Stimulated activated CD4-positive, alpha-beta T cell treated with anti-CD3 and anti-CD28 coated beads, Interleukin-2, amount 100 ng/mL, for 48 hours (primary cell): Measurements from ENCODE around the gene GTF3C1.

Experiments used
- DNase-seq, 2 donors: peaks; one replicate each; pipeline ENCODE4 v3.0.0-alpha.2; 2020

GTF3C1 gene

DNA sequence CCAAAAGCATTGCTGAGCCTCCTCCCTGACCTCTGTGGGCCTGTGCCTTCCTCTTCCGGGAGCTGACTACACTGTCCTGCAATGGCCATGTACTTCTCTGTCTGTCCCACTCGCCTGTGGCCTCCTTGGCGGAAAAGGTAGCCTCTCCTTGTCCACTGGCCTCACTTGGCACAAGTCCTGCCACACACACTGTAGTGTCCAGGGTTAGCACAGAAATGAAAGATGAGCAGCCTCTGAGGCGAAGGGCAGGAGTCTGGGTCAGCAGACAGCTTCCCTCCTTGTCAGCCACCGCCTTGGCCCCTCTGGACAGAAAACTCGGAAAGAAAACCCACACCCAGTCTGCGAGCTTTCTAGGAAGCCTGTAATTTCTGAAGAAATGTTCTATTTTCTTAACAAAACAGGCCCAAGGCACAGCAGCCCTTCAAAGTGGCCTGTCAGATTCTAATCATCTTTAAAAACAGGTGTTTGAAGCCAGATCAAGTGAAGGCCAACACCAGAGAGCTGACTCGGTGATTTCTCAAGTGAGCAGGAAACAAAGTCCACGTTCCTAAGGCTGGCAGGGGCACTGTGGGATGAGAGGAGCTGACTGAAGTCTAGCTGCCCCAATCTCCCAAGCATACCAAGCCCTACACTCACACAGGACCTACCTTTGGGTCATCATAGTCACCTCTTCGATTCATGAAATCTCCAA, 67.2 kb downstream of the GTF3C1 start:
- DNase-seq = no peak

- DNase-seq = no peak
These were observed 68.3 kb downstream of the GTF3C1 start for GRCh38 chr16:27481282-27481934.

DNA sequence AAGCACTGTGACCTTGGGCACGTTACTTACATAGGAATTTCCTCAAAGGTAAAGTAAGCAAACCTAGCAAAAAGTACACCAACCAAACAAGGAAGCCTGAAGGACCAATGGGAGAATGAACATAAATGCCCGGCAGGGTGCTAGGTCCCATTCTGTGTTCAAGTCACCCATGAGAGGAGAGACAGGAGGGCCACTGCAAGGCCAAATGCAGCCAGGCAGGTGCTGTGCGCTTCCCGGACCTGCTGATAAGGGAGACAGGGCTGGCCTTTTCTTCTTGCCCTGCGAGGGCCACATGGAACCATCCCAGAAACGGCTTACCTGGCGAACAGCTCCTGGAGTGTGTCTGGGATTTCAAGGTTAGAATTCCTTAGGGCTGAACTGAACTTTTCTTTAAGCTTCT, 69.0 kb downstream of the GTF3C1 start:
- no peak for DNase-seq

DNA sequence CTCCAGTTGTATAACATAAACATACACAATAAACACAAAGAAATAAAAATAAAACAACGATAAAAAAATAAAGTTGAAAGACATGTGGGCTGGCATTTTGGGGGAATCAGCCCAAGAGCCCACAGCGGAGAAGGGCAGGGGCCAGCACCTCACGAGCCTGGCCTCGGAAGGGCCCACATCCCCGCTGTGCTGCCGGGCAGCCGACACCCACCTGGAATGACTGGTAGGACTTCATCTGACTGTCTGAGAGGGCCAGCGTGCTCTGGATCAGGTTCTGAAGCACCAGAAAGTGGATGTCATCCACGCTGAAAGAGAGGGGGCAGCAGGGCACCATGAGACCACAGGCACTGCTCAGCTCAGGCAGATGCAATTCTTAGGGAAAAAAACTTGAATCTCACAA, 73.5 kb downstream of the GTF3C1 start:
- no peak for DNase-seq

DNA sequence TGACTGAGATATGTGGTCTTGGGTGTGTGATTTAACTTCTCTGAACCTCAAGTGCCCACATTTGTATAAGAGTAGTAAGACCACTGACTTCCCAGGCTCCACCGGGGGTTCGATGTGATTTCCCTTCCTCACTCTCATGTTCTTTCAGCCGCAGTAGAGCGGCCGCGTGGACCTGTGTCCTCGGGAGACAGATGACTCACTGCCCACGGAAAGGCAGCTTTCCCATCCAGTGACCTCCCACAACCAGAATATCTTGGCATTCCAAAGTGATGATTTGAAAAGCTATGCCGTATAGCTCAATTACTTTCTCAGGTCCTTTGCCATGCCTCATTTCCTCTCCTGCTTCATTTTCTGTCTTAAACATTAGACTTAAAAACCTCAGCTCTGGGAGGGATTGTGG, 74.2 kb downstream of the GTF3C1 start:
- no peak for DNase-seq

DNA sequence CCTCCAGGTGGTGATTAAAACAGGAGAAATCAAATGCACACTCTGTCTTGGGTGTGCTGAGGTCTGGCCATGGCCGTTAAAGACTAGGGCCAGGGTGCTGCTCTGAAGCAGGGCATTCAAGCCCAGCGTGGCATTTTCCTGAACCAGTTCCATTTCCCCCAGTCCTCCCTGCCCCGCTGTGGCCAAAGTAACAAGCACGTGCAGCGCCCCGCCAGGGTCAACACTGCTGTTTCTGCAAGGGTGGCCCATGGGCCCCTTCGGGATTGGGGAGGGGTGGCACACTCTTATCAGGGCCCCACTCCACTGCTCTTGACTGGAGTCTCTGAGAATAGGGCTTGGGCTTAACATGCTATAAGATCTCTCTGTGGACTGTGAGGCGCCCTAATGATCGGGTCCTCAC, 74.8 kb downstream of the GTF3C1 start:
- DNase-seq = no peak

DNA sequence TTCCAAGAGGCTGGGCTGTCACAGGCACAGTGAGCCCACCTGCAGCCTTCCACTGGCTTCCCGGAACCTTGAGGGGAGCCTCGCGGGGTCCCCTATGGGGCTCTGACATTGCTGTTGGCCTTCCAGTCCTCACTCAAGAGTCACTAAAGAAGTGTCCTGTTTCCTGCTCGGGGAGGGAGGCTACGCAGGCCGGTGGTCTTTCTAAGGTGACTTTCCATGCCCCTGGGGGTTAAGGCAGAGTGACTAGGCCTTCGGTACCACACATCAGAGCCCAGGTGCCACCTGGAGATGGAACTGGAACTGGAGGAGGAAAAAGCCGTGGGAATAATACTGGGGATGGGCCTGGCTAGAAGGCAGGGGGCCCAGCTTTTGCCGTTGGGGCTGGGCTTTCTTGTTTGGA, 75.7 kb downstream of the GTF3C1 start:
- DNase-seq = no peak

DNA sequence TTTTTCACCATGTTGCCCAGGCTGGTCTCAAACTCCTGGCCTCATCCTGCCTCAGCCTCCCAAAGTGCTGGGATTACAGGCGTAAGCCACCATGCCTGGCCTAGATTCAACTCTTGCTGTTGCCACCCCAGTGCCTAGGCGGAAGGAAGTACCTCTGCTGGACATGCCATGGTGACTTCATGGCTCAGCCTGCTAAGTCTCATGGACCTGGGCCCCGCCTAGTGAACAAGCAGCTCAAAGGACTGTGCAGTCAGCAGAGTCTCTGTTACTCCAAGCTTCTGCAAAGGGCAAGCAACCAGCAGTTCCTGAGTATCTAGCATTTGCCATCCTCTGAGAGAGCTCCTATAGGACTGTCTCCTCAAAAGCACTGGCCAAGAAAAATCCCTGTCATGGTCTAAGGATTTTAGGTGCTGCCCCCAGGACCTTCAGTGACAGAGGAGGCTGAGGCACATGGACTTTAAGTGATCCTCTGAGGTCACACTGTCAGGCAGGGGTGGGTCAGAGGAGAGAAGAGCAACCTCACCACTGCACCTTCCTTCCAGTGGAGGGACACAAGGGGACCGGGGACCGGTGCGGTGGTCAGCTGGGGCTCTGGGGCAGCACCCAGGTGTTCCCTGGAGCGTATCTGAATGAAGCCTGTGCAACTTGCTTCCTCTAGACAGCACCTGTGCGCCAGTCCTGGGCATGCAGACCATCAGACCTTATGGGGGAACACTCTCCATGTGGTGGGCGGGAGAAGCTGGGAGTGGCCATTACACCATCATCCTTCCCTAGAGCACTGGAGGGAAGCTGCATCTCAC, 76.4 kb downstream of the GTF3C1 start:
- DNase-seq = no peak

DNA sequence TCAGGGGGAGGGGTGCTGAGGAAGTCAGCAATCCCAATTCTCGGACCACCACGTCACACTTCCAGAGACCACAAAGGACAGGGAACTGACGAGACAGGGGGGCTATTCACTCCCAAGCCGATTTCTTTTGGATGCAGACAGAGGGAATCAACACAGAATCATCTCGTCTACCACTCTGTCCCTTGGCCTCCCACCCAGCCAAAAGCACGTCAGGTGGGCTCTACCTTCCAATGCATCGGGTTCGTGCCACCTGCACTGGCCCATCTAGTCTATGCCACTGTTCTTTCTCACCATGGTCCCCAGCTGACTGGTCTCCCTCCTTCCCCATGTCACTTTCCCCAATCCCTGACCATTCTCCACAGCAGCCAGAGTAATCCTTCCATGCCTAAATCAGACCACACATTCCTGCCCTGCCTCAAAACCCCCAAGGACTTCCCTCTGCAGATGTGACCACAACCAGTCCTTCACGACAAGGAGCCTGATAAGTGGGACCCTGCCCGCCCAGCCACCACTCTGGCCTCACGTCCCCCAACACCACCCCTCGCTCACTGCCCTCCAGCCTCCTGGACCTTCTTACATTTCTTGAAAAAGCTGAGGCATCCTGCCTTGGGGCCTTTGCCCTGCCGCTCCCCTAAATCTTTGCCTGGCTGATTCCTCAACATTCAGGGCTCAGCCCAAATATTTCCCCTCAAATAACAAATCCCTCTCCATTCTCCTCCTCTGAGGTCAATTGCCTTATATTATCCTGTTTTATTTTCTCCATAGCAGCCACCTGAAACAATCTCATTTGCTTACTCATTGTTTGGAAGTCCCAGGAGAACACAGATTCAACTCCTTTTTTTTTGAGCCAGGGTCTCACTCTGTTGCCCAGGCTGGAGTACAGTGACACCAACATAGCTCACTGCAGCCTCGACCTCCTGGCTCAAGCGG, 77.4 kb downstream of the GTF3C1 start:
- no peak for DNase-seq

- DNase-seq = no peak
These were observed 78.1 kb downstream of the GTF3C1 start for GRCh38 chr16:27471661-27472060.

GRCh38 chr16:27470567-27471431, 78.9 kb downstream of the GTF3C1 start:
- no peak for DNase-seq

DNA sequence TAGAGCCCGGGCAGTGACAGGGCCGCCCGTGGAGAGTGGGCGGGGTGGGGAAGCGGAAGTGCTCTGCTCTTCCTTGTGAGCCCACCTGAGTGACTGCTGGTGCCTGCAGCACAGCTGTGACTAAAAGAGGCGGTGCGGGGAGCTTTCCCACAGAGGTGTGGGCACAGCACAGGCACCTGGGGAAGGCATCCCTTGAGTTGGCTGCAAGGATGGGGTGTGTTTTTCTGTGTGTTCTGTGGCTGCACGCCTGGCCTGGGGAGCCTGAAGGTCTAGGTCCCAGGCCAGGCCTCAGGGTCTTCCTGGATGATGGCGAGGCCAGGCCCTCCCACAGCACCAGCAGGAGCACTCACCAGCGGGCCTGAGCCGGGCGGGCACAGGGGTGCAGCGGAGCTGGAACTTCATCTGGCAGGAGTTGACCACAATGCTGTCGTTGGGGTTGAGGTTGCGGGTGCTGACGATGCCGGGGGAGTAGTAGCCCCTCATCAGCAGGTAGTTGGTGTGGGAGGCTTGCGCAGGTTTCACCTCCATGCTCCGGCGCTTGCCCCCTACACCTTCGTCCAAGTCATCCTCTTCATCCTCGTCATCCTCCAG, 80.7 kb downstream of the GTF3C1 start:
- DNase-seq = no peak

DNA sequence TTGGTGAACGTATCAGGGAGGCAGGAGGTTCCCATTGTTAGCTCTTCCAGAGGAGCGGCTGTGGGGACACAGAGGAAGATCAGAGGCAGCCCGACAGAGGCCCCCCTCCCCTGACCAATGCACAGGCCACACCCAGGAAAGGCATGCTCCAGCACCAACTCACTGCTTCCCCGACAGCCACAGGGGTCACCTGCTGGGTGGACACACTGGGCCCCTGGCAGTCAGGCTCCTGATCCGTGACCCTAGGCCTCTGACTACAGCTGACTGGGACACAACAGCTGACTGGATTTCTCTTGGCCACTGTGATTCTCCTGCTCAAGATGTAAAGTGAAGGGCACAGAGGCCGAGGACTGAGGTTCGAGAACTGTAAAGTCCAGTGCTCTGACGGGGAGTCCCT, 84.2 kb downstream of the GTF3C1 start:
- no peak for DNase-seq

GRCh38 chr16:27464626-27465482, 84.9 kb downstream of the GTF3C1 start:
- DNase-seq = no peak

GRCh38 chr16:27463741-27464591, 85.7 kb downstream of the GTF3C1 start:
- no peak for DNase-seq

- no peak for DNase-seq
These were observed 86.6 kb downstream of the GTF3C1 start for GRCh38 chr16:27462846-27463682.

- DNase-seq = no peak
These were observed 87.4 kb downstream of the GTF3C1 start for GRCh38 chr16:27462200-27462845.
